M059J (cell line): ENCODE results near the gene TNFAIP2. TPM values are rescaled to one million over a fixed set of nuclear protein-coding genes. Genes with fewer than 3 reads are reported as not detected.
"Not testable (repeated sequence)": the region's sequence is repeated elsewhere in the genome, so short reads cannot be mapped to it uniquely, and the experiment has no call there.

Experiments
- DNase-seq: peaks from one replicate; pipeline ENCODE4 v3.0.0-alpha.2; 2012; ENCODE audit warnings: low read depth
- total RNA-seq: library from RNA; depleted of rRNA; stranded (reverse); fragments of >200 nt; shearing (Covaris generic); gene quantifications from 2 replicates; pipeline ENCODE4 v1.2.3, GENCODE V29; 2014

Gene TNFAIP2
- total RNA-seq, 1 experiment from 2014 or later = 135 TPM

- no peak for DNase-seq
These were observed 12.3 kb downstream of the TNFAIP2 start for GRCh38 chr14:103135333-103136260.

- DNase-seq = peak; percentile 73
These were observed 13.4 kb downstream of the TNFAIP2 start for GRCh38 chr14:103136388-103137271.

- no peak for DNase-seq
These were observed 14.5 kb downstream of the TNFAIP2 start for GRCh38 chr14:103137689-103138300.

GRCh38 chr14:103138301-103139131 lies 15.3 kb downstream of the TNFAIP2 start:
- DNase-seq = no peak

GRCh38 chr14:103139132-103140025 lies 16.1 kb downstream of the TNFAIP2 start:
- no peak for DNase-seq

- DNase-seq = peak; percentile 32
These were observed 17.3 kb downstream of the TNFAIP2 start for GRCh38 chr14:103140316-103141109.

GRCh38 chr14:103141117-103141796 lies 18.0 kb downstream of the TNFAIP2 start:
- peak; percentile 44 for DNase-seq

GRCh38 chr14:103142026-103142425 lies 18.8 kb downstream of the TNFAIP2 start:
- DNase-seq = no peak

GRCh38 chr14:103142721-103143302 lies 19.6 kb downstream of the TNFAIP2 start:
- no peak for DNase-seq

- peak; percentile 41 for DNase-seq
These were observed 20.2 kb downstream of the TNFAIP2 start for GRCh38 chr14:103143506-103143905.

- peak; percentile 73 for DNase-seq
These were observed 20.8 kb downstream of the TNFAIP2 start for GRCh38 chr14:103144085-103144484.

- no peak for DNase-seq
These were observed 23.0 kb downstream of the TNFAIP2 start for GRCh38 chr14:103146141-103146709.

GRCh38 chr14:103149351-103150237 lies 26.3 kb downstream of the TNFAIP2 start:
- no peak for DNase-seq

- no peak for DNase-seq
These were observed 28.1 kb downstream of the TNFAIP2 start for GRCh38 chr14:103151270-103151945.

GRCh38 chr14:103155010-103155409 lies 31.7 kb downstream of the TNFAIP2 start:
- DNase-seq = peak; percentile 85

GRCh38 chr14:103155416-103155815 lies 32.2 kb downstream of the TNFAIP2 start:
- DNase-seq = not testable (repeated sequence)
